ENCODE measurements around the gene BIRC5.
"Not testable (repeated sequence)": the region's sequence is repeated elsewhere in the genome, so short reads cannot be mapped to it uniquely, and the experiment has no call there.

BIRC5 gene

DNA sequence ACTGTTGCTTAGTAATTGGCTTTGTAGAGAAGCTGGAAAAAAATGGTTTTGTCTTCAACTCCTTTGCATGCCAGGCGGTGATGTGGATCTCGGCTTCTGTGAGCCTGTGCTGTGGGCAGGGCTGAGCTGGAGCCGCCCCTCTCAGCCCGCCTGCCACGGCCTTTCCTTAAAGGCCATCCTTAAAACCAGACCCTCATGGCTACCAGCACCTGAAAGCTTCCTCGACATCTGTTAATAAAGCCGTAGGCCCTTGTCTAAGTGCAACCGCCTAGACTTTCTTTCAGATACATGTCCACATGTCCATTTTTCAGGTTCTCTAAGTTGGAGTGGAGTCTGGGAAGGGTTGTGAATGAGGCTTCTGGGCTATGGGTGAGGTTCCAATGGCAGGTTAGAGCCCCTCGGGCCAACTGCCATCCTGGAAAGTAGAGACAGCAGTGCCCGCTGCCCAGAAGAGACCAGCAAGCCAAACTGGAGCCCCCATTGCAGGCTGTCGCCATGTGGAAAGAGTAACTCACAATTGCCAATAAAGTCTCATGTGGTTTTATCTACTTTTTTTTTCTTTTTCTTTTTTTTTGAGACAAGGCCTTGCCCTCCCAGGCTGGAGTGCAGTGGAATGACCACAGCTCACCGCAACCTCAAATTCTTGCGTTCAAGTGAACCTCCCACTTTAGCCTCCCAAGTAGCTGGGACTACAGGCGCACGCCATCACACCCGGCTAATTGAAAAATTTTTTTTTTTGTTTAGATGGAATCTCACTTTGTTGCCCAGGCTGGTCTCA lies 11.2 kb downstream of the BIRC5 start:
- no peak for DNase-seq (ENCODE audit: low read depth)

GRCh38 chr17:78226055-78226758 lies 12.2 kb downstream of the BIRC5 start:
- no peak for DNase-seq (ENCODE audit: low read depth)

- no peak for DNase-seq (ENCODE audit: low read depth)
Observed at GRCh38 chr17:78226759-78227454, 12.9 kb downstream of the BIRC5 start.

GRCh38 chr17:78227455-78227916 lies 13.4 kb downstream of the BIRC5 start:
- DNase-seq (ENCODE audit: low read depth) = no peak

DNA sequence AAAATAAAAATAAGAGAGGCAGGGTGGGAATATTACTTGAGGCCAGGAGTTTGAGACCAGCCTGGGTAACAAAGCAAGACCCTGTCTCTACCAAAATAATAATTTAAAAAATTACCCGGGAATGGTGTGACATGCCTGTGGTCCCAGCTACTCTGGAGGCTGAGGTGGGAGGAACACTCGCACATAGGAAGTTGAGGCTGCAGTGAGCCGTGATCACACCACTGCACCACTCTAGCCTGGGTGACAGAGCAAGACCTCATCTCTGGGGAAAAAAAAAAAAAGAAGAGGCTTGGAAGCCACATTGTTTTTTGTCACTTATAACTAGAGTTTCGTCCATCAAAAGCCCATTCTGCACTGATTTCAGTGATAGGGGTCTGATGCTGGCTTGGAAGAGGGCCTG lies 14.1 kb downstream of the BIRC5 start:
- no peak for DNase-seq (ENCODE audit: low read depth)

DNA sequence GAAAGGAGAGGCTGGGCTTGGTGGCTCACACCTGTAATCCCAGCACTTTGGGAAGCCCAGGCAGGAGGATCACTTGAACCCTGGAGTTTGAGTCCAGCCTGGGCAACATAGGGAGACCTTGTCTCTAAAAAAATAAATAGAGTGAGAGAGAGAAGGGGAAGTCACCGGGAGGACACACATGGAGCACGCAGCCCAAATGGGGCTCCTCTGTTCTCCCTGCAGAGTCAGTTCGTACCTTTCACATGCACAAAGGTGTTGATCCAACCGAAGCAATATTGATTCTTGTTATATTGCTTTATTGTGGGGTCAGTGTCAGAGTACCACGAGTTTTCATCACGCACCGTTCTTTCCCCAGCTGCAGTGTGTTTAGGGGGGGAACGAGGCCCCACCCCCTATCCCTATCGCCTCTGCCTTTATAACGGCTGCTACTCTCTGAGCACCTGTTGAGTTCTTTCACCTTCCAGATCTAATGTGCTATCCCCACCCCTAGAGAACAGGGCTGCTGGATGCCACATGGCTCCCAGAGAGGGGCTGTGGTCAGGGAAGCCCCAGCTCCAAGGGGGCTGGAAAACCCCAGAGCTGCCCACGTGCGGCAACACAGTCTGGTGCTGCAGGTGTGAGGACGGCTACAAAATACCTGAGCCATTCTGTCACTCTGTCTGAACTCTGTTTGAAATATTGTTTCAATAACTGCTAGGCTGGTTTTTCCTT lies 16.4 kb downstream of the BIRC5 start:
- no peak for DNase-seq (ENCODE audit: low read depth)

- no peak for DNase-seq (ENCODE audit: low read depth)
Observed at GRCh38 chr17:78230996-78231935, 17.2 kb downstream of the BIRC5 start, which contains the start of gene TMEM235. TSS of gene TMEM235 (plus strand) at chr17:78231631. CDS start at chr17:78232024, 393 bp downstream.

- no peak for DNase-seq (ENCODE audit: low read depth)
Observed at GRCh38 chr17:78231991-78232858, 18.2 kb downstream of the BIRC5 start.

DNA sequence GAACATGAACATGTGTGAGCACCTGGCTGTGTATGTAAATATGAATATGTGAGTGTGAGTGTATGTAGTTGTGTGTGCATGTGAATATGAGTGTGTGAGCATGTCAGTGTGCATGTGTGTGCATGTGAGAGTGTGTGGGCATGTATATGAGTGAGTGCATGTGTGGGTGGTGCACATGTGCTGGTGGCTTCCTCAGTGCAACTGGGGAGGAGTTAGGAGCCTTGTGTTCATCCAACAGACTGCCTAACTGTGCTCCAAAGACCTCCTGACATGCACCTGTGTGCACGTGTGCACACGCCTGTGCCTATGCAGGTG lies 18.8 kb downstream of the BIRC5 start:
- DNase-seq (ENCODE audit: low read depth) = no peak

- no peak for DNase-seq (ENCODE audit: low read depth)
Observed at GRCh38 chr17:78233678-78234077, 19.6 kb downstream of the BIRC5 start.

- no peak for DNase-seq (ENCODE audit: low read depth)
Observed at GRCh38 chr17:78234261-78234865, 20.3 kb downstream of the BIRC5 start.

DNA sequence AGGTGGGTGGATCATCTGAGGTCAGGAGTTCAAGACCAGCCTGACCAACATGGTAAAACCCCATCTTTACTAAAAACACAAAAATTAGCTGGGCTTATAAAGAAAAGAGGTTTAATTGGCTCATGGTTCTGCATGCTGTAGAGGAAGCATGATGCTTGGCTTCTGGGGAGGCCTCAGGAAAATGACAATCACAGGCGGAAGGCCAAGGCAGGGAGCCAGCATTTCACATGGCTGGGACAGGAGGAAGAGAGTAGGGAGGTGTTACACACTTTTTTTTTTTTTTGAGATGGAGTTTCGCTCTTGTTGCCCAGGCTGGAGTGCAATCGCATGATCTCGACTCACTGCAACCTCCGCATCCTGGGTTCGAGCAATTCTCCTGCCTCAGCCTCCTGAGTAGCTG lies 21.0 kb downstream of the BIRC5 start:
- not testable (repeated sequence) for DNase-seq (ENCODE audit: low read depth)

GRCh38 chr17:78235885-78236284 lies 21.8 kb downstream of the BIRC5 start:
- no peak for DNase-seq (ENCODE audit: low read depth)

GRCh38 chr17:78236362-78237127 lies 22.5 kb downstream of the BIRC5 start:
- DNase-seq (ENCODE audit: low read depth) = no peak

DNA sequence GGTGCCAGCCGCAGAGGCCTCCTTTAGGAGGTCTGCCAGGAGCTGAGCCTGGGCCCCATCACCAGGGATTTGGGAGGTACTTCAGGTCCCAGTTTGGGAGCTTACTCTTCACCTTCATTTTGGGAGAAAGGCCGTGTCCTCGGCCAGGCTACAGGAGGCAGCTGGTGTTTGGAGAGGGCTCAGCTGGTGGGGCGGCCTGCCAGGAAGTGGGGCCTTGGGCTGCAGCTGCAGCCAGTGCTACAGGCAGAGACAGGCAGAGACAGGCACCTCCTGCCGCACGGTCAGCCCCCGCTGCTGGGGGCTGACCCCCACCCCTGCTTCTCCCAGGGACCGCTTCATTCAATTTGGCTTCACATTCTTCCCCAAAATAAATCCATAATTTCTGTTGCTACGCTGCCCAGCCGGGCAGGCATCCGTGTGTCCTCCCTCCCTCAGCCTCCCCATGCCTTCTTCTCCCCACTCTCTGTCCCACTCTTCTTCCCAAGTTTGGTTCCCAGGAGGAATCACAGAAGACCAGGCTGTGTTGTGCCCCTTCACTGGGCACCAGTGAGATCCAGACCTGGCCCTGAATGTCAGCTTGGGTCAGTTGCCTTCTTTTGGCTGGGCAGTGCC lies 23.5 kb downstream of the BIRC5 start:
- no peak for DNase-seq (ENCODE audit: low read depth)

DNA sequence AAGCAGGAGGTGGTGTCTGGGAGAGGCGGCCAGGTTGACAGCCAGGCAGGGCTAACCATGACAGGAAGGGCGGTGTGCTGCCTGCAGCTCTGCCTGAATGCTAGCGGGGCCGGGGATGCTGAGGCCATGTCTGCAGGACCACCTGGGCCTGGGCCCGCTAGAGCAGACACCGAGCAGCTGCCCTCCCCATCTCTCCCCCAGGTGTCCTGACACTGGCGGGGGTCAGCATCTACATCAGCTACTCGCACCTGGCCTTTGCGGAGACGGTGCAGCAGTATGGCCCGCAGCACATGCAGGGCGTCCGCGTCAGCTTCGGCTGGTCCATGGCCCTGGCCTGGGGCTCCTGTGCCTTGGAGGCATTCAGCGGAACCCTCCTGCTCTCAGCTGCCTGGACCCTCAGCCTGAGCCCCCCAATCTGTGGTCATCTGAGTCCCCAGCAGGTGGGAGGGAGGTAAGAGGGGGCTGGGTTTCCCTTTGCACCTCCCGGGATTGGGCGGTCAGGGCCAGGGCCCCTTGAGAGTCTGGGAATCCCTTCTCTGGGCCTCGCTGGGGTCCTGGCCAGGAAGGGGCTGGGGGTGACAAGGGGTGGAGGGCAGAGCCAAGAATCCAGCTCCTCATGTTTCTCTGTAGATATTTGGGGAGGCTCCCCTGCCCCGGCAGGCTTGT lies 24.9 kb downstream of the BIRC5 start:
- DNase-seq (ENCODE audit: low read depth) = no peak

GRCh38 chr17:78239489-78239931 lies 25.5 kb downstream of the BIRC5 start:
- no peak for DNase-seq (ENCODE audit: low read depth)
